ENCODE results near the gene TBX10.
"Not testable (repeated sequence)": the region's sequence is repeated elsewhere in the genome, so short reads cannot be mapped to it uniquely, and the experiment has no call there.

Gene TBX10

GRCh38 chr11:67614730-67615714, 24.5 kb downstream of the TBX10 start:
- DNase-seq: peak in 2 of 4 experiments; percentile 22 to 30

GRCh38 chr11:67613960-67614715, 25.4 kb downstream of the TBX10 start:
- peak; percentile 57 to 82 (median 78) for DNase-seq

- DNase-seq: no peak
Observed at GRCh38 chr11:67613313-67613959, 26.1 kb downstream of the TBX10 start.

GRCh38 chr11:67612751-67613150, 26.8 kb downstream of the TBX10 start:
- no peak for DNase-seq

- DNase-seq: no peak
Observed at GRCh38 chr11:67611704-67612587, 27.6 kb downstream of the TBX10 start.

GRCh38 chr11:67611165-67611564, 28.4 kb downstream of the TBX10 start:
- DNase-seq: no peak

GRCh38 chr11:67610302-67610868, 29.2 kb downstream of the TBX10 start:
- no peak for DNase-seq

GRCh38 chr11:67609316-67609715, 30.2 kb downstream of the TBX10 start:
- no peak for DNase-seq

- no peak for DNase-seq
Observed at GRCh38 chr11:67608486-67608885, 31.1 kb downstream of the TBX10 start.

- DNase-seq: no peak
Observed at GRCh38 chr11:67607507-67607906, 32.1 kb downstream of the TBX10 start.

GRCh38 chr11:67606492-67607295, 32.9 kb downstream of the TBX10 start, which contains the start of gene NDUFV1:
Gene NDUFV1 (plus strand): TSS chr11:67606936. CDS start chr11:67607005, 69 bp downstream.
- DNase-seq: peak; percentile 93 to 94 (median 94)

- DNase-seq: no peak
Observed at GRCh38 chr11:67606093-67606491, 33.5 kb downstream of the TBX10 start.

- DNase-seq: no peak
Observed at GRCh38 chr11:67605231-67606011, 34.1 kb downstream of the TBX10 start.

GRCh38 chr11:67604815-67605214, 34.7 kb downstream of the TBX10 start:
- DNase-seq: no peak

GRCh38 chr11:67604119-67604518, 35.4 kb downstream of the TBX10 start:
- not testable (repeated sequence) for DNase-seq

- no peak for DNase-seq
Observed at GRCh38 chr11:67601098-67601497, 38.5 kb downstream of the TBX10 start.

GRCh38 chr11:67600324-67601029, 39.1 kb downstream of the TBX10 start:
- DNase-seq: no peak

GRCh38 chr11:67599149-67599548, 40.4 kb downstream of the TBX10 start:
- no peak for DNase-seq

- DNase-seq: not testable (repeated sequence)
Observed at GRCh38 chr11:67597963-67598362, 41.6 kb downstream of the TBX10 start.
